ENCODE measurements around the gene PNMA6A. TPM values are rescaled to one million over a fixed set of nuclear protein-coding genes. Genes with fewer than 3 reads are reported as not detected.
"Not testable (repeated sequence)": the region's sequence is repeated elsewhere in the genome, so short reads cannot be mapped to it uniquely, and the experiment has no call there.

PNMA6A gene
- polyA plus RNA-seq, 6 donors from 2014 or later = not detected

DNA sequence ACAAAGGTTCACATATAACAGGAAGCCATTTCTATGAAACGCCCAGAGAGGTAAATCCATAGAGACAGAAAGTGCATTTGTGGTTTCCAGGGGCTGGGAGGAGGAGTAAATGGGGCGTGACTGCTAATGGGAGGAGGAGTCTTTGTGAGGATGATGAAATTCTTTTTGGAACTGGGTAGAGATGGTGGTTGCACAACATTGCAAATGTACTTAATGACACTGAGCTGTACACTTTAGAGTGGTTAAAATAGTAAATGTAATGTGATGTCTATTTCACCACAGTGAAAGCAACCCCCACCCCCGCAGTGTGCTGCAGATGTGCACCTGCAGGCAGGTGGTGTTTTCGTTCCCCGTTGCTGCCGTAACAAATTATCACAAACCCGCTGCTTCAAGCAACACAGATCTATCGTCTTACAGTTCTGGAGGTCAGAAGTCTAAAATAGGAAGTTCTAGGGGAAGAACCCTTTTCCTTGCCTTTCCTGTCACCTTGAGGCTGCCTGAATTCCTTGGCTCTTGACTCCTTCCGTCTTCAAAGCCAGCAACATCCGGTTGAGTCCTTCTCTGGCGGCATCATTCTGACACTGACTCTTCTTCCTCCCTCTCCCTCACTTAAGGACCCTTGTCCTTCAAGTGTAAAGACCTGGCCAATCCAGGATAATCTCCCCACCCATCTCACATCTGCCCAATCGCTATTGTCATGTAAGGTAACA lies 34.0 kb downstream of the PNMA6A start:
- H3K27ac Mint-ChIP-seq; H3K4me3 Mint-ChIP-seq; H3K4me1 Mint-ChIP-seq; H3K27me3 Mint-ChIP-seq; H3K36me3 Mint-ChIP-seq; DNase-seq; ATAC-seq (ENCODE audit: low read depth in 2 of 2): not testable (repeated sequence)
- peaks cover 6 to 31% (median 17%) of the 10 kb centered on the region in 7 donors for H3K9me3 Mint-ChIP-seq

DNA sequence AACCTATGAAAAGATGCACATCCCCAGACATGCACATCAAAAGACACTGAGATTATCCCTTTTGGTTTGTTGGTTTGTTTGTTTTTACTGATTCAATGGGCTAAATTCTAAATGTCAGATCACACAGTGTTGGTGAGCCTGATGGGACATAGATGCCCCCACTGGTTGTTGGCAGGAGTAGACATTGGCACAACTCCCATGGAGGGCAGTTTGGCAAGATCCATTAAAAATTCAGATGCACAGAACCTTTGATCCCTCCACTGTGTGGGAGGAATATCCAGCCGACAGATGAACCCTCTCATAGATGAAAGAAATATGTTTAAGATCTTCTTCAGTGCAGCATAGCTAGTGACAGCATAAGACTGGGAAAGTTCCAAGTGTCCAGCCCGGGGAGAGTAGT lies 38.5 kb downstream of the PNMA6A start:
- DNase-seq; H3K4me3 Mint-ChIP-seq; H3K27ac Mint-ChIP-seq; H3K4me1 Mint-ChIP-seq; H3K9me3 Mint-ChIP-seq; ATAC-seq (ENCODE audit: low read depth in 2 of 2); H3K27me3 Mint-ChIP-seq; H3K36me3 Mint-ChIP-seq: not testable (repeated sequence)

GRCh38 chrX:153113851-153114250 lies 41.6 kb downstream of the PNMA6A start:
- H3K27me3 Mint-ChIP-seq; ATAC-seq (ENCODE audit: low read depth in 2 of 2); H3K9me3 Mint-ChIP-seq; H3K36me3 Mint-ChIP-seq; H3K4me1 Mint-ChIP-seq; H3K27ac Mint-ChIP-seq; DNase-seq; H3K4me3 Mint-ChIP-seq: not testable (repeated sequence)

GRCh38 chrX:153117754-153118153 lies 45.5 kb downstream of the PNMA6A start:
- not testable (repeated sequence) for H3K4me1 Mint-ChIP-seq, H3K36me3 Mint-ChIP-seq

DNA sequence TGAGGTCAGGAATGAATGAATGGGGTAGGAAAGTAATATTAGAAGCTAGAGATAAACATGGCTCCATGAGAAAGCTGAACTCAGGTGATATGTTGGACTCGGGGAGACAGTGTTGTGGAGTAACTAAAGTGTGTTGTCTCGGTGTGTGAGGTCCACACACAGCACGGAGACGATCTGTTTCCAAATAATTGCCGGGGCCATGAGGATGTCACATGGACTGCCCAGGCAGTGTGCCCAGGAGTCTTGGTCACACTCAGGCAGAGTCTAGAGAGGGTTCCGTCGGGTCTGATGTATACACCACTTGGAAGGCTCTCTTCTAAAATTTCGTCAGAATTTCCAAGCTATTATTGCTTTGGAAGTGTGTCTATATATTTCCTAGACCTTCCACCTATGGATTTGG lies 48.0 kb downstream of the PNMA6A start:
- DNase-seq; H3K4me1 Mint-ChIP-seq; H3K4me3 Mint-ChIP-seq; ATAC-seq (ENCODE audit: low read depth in 2 of 2); H3K9me3 Mint-ChIP-seq; H3K36me3 Mint-ChIP-seq; H3K27me3 Mint-ChIP-seq; H3K27ac Mint-ChIP-seq: not testable (repeated sequence)

More at GRCh38 chrX:153117754-153118153, 45.5 kb downstream of the PNMA6A start:
- H3K27ac Mint-ChIP-seq; DNase-seq; H3K9me3 Mint-ChIP-seq; H3K27me3 Mint-ChIP-seq; ATAC-seq (ENCODE audit: low read depth in 2 of 2); H3K4me3 Mint-ChIP-seq: not testable (repeated sequence)

DNA sequence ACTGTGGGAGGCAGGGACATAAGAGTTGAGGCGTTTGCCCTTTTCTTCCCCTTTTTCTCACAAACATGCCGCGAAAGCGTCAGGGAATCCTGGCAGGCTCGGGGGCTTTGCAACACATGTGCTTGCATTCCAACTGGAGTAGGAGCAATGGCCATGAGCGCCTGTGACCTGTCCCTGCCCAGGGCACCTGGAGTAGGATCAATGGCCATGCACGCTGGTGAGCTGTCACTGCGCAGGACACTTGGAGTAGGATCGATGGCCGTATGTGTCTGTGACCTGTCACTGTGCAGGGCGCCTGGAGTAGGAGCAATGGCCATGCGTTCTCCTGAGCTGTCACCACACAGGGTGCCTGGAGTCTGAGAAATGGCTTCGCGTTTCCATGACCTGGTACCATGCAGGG lies 51.2 kb downstream of the PNMA6A start:
- not testable (repeated sequence) for ATAC-seq (ENCODE audit: low read depth in 2 of 2); DNase-seq; H3K4me1 Mint-ChIP-seq; H3K36me3 Mint-ChIP-seq; H3K4me3 Mint-ChIP-seq; H3K27me3 Mint-ChIP-seq; H3K9me3 Mint-ChIP-seq; H3K27ac Mint-ChIP-seq

Other genes with a start within 250 kb of the PNMA6A start
- 10 to 100 TPM; 21.4 to 34.3 (median 26.9) TPM for gene CETN2, start 241.7 kb upstream of the PNMA6A start, polyA plus RNA-seq (ENCODE audit: low read depth in 6 of 6)
- 10 to 100 TPM; 10.8 to 20.0 (median 15.4) TPM for gene NSDHL, start 241.4 kb upstream of the PNMA6A start, polyA plus RNA-seq (ENCODE audit: low read depth in 6 of 6)
- 1 to 10 TPM in 5 of 6 donors, under 1 TPM in 1; 0.55 to 4.3 (median 2.4) TPM for gene ZNF185, start 174.4 kb upstream of the PNMA6A start, polyA plus RNA-seq (ENCODE audit: low read depth in 6 of 6)
- under 1 TPM in 3 of 6 donors, not detected in 3; 0.08 to 0.09 (median 0.08) TPM for gene PNMA5, start 78.3 kb upstream of the PNMA6A start, polyA plus RNA-seq (ENCODE audit: low read depth in 6 of 6)
- gene PNMA3, start 16.0 kb upstream of the PNMA6A start, polyA plus RNA-seq (ENCODE audit: low read depth in 6 of 6) = under 1 TPM in 2 of 6 donors, not detected in 4; 0.35 to 0.49 TPM
- not detected for gene MAGEA1, start 106.8 kb downstream of the PNMA6A start, polyA plus RNA-seq (ENCODE audit: low read depth in 6 of 6)
- not detected for gene PNMA6F, start 249.3 kb downstream of the PNMA6A start, polyA plus RNA-seq (ENCODE audit: low read depth in 6 of 6)

Data from naive B cell (primary cell).